Measurements from ENCODE around the gene CLPSL1.

The CLPSL1 gene

DNA sequence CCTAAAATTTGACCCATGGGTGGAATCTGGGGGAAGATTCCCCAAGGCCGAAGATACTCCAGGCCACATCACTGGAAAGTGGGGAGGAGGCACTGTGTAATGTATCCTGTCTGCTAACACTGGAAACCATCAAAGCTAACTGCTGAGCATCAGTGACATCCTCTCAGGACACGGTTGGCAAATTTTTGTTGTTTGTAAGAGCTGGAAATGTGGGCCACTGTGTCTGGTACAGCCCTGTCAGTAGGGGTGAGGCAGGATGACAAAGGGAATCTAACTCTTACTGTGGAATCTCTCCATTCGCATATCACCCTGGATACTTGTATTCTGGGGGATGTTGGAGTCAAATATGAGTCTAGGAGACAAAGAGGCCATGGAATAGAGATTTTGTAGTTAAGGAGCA is 21.4 kb upstream of the CLPSL1 start:
- no peak for DNase-seq

- DNase-seq = no peak
These were observed 15.1 kb upstream of the CLPSL1 start for GRCh38 chr6:35765739-35766138.

DNA sequence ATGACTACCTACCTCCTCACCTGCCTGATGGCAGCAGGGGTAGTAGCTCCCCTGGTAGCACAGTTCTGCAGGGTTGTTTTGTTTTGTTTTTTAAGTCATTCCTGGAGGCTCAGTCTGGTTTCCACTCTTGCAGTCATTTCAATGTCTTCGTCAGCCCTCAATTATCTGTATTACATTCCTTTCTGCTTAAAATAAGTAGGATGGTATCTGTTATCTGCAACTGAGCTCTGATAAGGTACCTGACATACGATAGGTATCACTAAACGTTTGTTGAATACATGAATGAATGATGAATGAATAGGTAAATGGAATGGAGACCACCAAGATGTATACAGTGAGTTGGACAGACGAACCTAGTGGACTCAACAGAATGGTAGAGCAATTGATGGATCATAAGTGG is 11.6 kb upstream of the CLPSL1 start:
- no peak for DNase-seq

DNA sequence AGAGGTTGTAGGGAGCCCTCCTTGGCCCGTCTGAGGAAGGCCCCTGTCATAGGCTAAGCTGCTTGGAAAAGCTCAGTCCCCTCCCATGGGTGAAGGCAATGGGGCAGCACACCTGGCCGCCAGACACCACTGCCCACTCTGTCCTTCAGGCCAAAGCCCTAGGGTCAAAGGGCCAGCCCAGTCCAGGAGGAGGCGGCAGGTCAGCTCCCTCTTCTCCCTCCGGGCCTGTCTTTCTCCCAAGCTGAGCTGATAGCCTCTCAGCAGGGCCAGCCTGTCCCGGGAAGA is 9.5 kb upstream of the CLPSL1 start:
- no peak for DNase-seq

DNA sequence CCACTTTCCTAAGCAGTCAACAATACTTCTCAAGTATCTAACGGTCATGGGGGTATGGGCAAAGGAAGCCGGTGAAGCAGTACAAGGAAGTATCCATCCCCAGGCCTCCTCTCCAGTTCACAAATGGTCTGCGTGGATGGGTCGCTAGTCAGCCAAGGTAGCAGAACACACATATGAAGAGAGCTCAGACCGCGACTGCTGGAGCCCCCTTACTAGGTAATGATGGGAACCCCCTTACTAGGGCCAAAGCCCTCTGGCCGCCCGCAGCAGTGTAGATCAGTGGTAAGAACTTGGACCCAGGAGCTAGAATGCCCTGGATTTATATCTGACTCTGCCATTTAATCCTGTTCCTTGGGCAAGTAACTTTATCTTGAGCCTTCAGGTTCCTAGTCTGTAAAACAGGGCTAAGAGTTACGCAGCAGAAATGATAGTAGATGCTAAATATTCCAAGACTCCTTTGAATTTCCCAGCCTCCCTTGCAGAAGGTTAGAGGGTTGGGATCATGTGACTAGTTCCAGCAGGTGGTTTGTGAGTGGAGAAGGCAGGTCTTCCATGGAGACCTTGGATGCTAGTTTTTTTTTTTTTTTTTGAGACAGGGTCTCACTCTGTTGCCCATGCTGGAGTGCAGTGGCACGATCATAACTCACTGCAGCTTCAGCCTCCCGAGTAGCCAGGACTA is 6.6 kb upstream of the CLPSL1 start:
- no peak for DNase-seq

DNA sequence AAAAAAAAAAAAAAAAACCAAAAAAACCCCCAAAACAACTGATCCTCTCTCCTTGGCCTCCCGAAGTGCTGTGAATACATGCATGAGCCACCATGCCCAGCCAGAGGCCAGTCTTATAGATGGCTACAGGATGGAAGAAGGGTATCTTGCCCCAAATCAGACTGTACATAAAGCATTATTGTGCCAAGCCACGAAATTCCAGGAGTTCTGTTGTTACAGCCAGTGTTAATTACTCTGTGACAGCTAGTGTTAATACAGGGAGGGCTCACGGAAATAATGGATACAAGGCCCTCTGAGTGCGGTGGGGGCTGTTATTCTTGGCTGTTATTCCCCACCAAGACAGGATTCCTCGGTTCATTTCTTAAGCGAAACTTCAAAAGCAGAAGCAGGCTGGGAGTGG is 5.8 kb upstream of the CLPSL1 start:
- DNase-seq = no peak

- DNase-seq = no peak
These were observed 4.2 kb upstream of the CLPSL1 start, which contains the start of gene CLPSL2 for GRCh38 chr6:35776364-35777215. Gene CLPSL2, plus strand, starts transcription at chr6:35776598. Its CDS starts 21 bp downstream, at chr6:35776619.

GRCh38 chr6:35777356-35778102 is 3.3 kb upstream of the CLPSL1 start:
- DNase-seq = no peak

GRCh38 chr6:35778437-35778836 is 2.4 kb upstream of the CLPSL1 start:
- no peak for DNase-seq

GRCh38 chr6:35781290-35781689 is 471 bp downstream of the CLPSL1 start:
- DNase-seq = no peak

- no peak for DNase-seq
These were observed 1.6 kb downstream of the CLPSL1 start for GRCh38 chr6:35782424-35782823.

GRCh38 chr6:35784200-35784599 is 3.4 kb downstream of the CLPSL1 start:
- DNase-seq = no peak

GRCh38 chr6:35786272-35786671 is 5.5 kb downstream of the CLPSL1 start:
- DNase-seq = no peak

- DNase-seq = no peak
These were observed 6.0 kb downstream of the CLPSL1 start for GRCh38 chr6:35786810-35787209.

DNA sequence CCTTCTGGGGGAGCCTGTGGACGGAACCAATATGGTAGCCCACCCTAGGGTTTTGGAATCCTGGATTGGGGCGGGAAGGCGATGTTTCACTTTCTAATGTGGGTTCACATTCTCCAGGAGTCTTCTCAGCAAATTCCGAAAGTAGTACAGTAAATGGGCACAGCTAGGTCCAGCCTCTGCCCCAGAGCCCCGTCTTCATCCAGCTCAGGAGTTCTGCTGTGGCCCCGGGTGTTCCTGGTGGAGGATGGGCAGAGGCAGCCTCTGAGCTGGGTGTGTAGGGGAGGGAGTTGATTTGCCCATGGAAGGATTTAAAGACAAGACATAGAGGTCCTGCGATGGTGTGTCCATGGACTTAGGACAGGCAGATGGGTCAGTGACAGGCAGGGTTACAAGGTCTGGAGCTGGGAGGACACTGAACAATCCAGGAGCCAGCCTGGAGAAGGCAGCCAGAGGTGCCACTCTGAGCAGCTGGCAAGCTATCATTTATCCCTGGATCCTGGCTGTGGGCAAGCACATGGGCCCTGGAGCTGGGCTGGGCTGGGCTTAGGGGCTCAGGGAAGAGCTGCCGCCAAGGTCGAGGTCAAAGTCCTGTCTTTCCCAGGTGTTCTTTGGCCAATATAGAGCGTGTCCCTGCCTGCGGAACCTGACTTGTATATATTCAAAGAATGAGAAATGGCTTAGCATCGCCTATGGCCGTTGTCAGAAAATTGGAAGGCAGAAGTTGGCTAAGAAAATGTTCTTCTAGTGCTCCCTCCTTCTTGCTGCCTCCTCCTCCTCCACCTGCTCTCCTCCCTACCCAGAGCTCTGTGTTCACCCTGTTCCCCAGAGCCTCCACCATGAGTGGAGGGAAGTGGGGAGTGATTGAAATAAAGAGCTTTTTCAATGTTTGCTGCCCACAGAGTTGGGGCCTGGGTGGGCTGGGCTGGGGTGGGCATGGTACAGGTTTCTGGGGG is 6.7 kb downstream of the CLPSL1 start:
- DNase-seq = no peak

- DNase-seq = no peak
These were observed 7.7 kb downstream of the CLPSL1 start for GRCh38 chr6:35788423-35788982.

DNA sequence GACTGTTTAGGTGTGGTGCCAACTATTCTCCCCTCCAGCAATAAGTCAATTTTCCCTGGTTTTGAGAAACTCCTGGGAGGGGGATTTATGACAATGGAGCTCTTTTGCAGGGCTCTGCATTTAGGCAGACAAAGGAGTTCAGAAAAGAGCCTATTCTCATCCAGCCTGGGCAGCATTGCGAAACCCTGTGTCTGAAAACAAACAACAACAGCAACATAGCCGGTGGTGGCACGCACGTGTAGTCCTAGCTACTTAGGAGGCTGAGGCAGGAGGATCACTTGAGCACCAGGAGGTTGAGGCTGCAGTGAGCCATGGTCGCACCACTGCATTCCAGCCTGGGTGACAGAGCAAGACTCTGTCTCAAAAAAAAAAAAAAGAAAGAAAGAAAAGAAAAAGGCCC is 9.9 kb downstream of the CLPSL1 start:
- no peak for DNase-seq

- DNase-seq = no peak
These were observed 14.0 kb downstream of the CLPSL1 start for GRCh38 chr6:35794536-35795452.

DNA sequence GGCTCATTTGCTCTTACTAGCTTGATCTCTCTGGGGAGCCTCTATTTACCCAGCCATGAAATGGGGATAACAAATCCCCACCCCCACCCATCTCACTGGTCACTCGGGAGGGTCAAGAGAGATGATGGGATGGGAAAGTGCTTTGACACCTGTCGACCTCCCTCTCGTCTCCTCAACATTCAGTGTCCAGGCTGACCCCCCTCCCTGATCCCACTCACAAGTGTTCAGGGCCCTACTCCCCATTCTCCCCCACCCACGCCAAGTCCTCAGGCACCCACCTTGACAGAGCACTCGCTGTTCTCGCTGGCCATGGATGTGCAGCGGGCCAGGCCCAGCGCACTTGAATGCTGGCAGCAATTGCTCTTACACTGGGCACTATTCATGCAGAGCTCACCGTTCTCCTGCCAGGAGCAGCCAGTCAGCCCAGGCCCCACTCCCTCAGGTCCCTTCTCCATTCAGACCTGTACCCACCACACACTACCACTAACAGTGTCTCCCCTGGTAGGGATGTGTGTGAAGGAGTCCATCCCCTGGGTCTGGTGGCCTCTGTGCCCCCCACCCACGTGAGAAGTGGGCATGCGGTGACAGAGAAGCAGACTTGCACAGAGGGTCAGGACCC is 14.7 kb downstream of the CLPSL1 start:
- no peak for DNase-seq

GRCh38 chr6:35796236-35796635 is 15.4 kb downstream of the CLPSL1 start:
- no peak for DNase-seq
